Gastroesophageal sphincter (tissue), 3 donors: ENCODE results near the gene JCAD.

Experiments
- EP300 ChIP-seq: sonication (generic); formaldehyde crosslinking; IDR thresholded peaks from one replicate; pipeline ENCODE4 v1.6.1; 2017; ENCODE audit warnings: antibody characterized with exemption, mild to moderate bottlenecking
- POLR2A ChIP-seq, 2 donors: fragments of 450-650 bp; IDR thresholded peaks; one replicate each; pipeline ENCODE4 v1.6.1; 2017; ENCODE audit warnings: antibody characterized with exemption in 2 of 2, mild to moderate bottlenecking in 2 of 2, moderate library complexity in 1 of 2
- POLR2AphosphoS5 ChIP-seq: sonication (generic); formaldehyde crosslinking; IDR thresholded peaks from one replicate; pipeline ENCODE4 v1.6.1; 2017; ENCODE audit warnings: antibody characterized with exemption
- TF ChIP-seq, protein P1 (sequence below), 4 experiments: fragments of 200-600 bp in 2 of 4; fragments of 450-650 bp in 2 of 4; sonication (generic) in 1 of 4; IDR thresholded peaks; one replicate each; pipeline ENCODE4 v1.5.1; 2017 to 2019; ENCODE audit warnings: antibody characterized with exemption in 4 of 4, mild to moderate bottlenecking in 2 of 4, moderate library complexity in 2 of 4

DNA sequence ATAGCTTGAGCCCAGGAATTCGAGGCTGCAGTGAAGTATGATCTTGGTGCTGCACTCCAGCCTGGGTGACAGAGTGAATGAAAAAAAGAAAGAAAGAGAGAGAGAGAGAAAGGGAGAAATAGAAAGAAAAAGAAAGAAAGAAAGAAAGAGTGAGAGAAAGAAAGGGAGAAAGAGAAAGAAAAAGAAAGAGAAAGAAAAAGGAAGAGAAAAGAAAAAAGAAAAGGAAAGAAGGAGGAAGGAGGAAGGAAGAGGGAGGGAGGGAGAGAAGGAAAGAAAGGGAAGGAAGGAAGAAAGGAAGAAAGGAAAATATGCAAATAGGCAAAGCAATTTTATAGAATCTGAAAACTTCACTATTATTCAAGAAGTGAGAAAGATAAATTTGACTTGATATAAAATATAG lies 24.5 kb upstream of the JCAD start:
- TF ChIP-seq, protein P1, sequence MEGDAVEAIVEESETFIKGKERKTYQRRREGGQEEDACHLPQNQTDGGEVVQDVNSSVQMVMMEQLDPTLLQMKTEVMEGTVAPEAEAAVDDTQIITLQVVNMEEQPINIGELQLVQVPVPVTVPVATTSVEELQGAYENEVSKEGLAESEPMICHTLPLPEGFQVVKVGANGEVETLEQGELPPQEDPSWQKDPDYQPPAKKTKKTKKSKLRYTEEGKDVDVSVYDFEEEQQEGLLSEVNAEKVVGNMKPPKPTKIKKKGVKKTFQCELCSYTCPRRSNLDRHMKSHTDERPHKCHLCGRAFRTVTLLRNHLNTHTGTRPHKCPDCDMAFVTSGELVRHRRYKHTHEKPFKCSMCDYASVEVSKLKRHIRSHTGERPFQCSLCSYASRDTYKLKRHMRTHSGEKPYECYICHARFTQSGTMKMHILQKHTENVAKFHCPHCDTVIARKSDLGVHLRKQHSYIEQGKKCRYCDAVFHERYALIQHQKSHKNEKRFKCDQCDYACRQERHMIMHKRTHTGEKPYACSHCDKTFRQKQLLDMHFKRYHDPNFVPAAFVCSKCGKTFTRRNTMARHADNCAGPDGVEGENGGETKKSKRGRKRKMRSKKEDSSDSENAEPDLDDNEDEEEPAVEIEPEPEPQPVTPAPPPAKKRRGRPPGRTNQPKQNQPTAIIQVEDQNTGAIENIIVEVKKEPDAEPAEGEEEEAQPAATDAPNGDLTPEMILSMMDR (IDR thresholded peaks at IDR 0.05): no peak
- TF ChIP-seq POLR2AphosphoS5 (no peak), POLR2A (IDR thresholded peaks at IDR 0.05) (no peak), EP300 (no peak)
